ENCODE results near the gene HERC4.
"Not testable (repeated sequence)": the region's sequence is repeated elsewhere in the genome, so short reads cannot be mapped to it uniquely, and the experiment has no call there.

Gene HERC4

GRCh38 chr10:67884313-67884841 is 190.7 kb downstream of the HERC4 start, which contains the start of gene SIRT1:
SIRT1 (plus strand) TSS chr10:67884656; CDS start chr10:67884722, 66 bp downstream.
- no peak for TF ChIP-seq CTCF (IDR thresholded peaks at IDR 0.05; ENCODE audit: low read depth, low read length, missing control alignments)
- peak within 1 kb of the TSS; percentile 64 for H3K4me3 ChIP-seq (replicated peaks; ENCODE audit: low read depth, low read length)
- DNase-seq (ENCODE audit: extremely low read depth, low read depth): peak; percentile 59

- H3K4me3 ChIP-seq (replicated peaks; ENCODE audit: low read depth, low read length): peak overlapping the region; percentile 64
- peak; percentile 16 for DNase-seq (ENCODE audit: extremely low read depth, low read depth)
- no peak for TF ChIP-seq CTCF (IDR thresholded peaks at IDR 0.05; ENCODE audit: low read depth, low read length, missing control alignments)
These were observed 191.3 kb downstream of the HERC4 start for GRCh38 chr10:67883710-67884312.

GRCh38 chr10:67878133-67878532 is 196.9 kb downstream of the HERC4 start:
- no peak for TF ChIP-seq CTCF (IDR thresholded peaks at IDR 0.05; ENCODE audit: low read depth, low read length, missing control alignments)
- no peak overlapping the region for H3K4me3 ChIP-seq (replicated peaks; ENCODE audit: low read depth, low read length)
- no peak for DNase-seq (ENCODE audit: extremely low read depth, low read depth)

GRCh38 chr10:67877421-67877820 is 197.7 kb downstream of the HERC4 start:
- not testable (repeated sequence) for DNase-seq (ENCODE audit: extremely low read depth, low read depth); H3K4me3 ChIP-seq (replicated peaks; ENCODE audit: low read depth, low read length)

GRCh38 chr10:67875340-67876238 is 199.5 kb downstream of the HERC4 start:
- H3K4me3 ChIP-seq (replicated peaks; ENCODE audit: low read depth, low read length): no peak overlapping the region
- TF ChIP-seq CTCF (IDR thresholded peaks at IDR 0.05; ENCODE audit: low read depth, low read length, missing control alignments): no peak
- DNase-seq (ENCODE audit: extremely low read depth, low read depth): no peak
